ENCODE results near the gene GCNA. TPM values are rescaled to one million over a fixed set of nuclear protein-coding genes. Genes with fewer than 3 reads are reported as not detected.
A peak's percentile ranks its signal among the peaks of the same experiment; 100 is the strongest.
"Not testable (repeated sequence)": the region's sequence is repeated elsewhere in the genome, so short reads cannot be mapped to it uniquely, and the experiment has no call there.

The GCNA gene
- total RNA-seq, 1 experiment from 2014 or later, result 0.26 TPM

- no peak for DNase-seq
- no peaks in the 10 kb centered on the region for H3K27me3 ChIP-seq
These were observed 54.9 kb downstream of the GCNA start for GRCh38 chrX:71632923-71633657.

GRCh38 chrX:71634366-71634765, 56.1 kb downstream of the GCNA start:
- Histone ChIP-seq H3K27me3 (no peaks in the 10 kb centered on the region), H3K4me3 (no peak overlapping the region), H3K27ac (no peak overlapping the region), H3K36me3 (no peaks in the 10 kb centered on the region), H3K9me3 (replicated peaks) (no peaks in the 10 kb centered on the region), H3K4me1 (no peaks in the 10 kb centered on the region)
- peak; percentile 12 to 42 for DNase-seq

More at GRCh38 chrX:71632923-71633657, 54.9 kb downstream of the GCNA start:
- no peak overlapping the region for H3K4me3 ChIP-seq
- H3K9me3 ChIP-seq (replicated peaks), result no peaks in the 10 kb centered on the region
- no peak overlapping the region for H3K27ac ChIP-seq
- no peaks in the 10 kb centered on the region for H3K4me1 ChIP-seq
- no peaks in the 10 kb centered on the region for H3K36me3 ChIP-seq

- no peaks in the 10 kb centered on the region for H3K27me3 ChIP-seq
- no peak overlapping the region for H3K4me3 ChIP-seq
- H3K36me3 ChIP-seq, result no peaks in the 10 kb centered on the region
- no peaks in the 10 kb centered on the region for H3K4me1 ChIP-seq
- no peak overlapping the region for H3K27ac ChIP-seq
- H3K9me3 ChIP-seq (replicated peaks), result no peaks in the 10 kb centered on the region
- DNase-seq, result peak in 1 of 2 experiments; percentile 25
These were observed 58.4 kb downstream of the GCNA start for GRCh38 chrX:71636438-71637252.

DNA sequence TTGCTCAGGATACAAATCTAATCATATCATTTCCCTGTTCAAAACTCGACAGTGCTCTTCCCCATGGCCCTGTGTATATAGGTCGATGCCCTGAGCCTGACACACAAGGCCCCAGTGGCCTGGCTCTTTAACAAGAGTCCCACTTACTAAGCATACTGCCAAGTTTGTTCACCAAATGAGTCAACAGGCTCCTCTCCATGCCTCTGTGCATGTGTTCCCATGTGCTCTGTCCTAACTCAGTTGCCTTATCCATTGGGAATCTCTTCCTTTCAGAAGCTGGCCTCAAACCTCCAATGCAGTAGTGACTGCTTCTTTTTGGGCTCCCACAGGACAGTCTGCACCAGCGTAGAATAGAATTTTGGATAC, 59.0 kb downstream of the GCNA start:
- H3K4me1 ChIP-seq, result no peaks in the 10 kb centered on the region
- no peak for DNase-seq
- no peak overlapping the region for H3K4me3 ChIP-seq
- H3K27ac ChIP-seq, result no peak overlapping the region
- H3K27me3 ChIP-seq, result no peaks in the 10 kb centered on the region
- H3K9me3 ChIP-seq (replicated peaks), result no peaks in the 10 kb centered on the region
- no peaks in the 10 kb centered on the region for H3K36me3 ChIP-seq

- H3K4me1 ChIP-seq, result no peaks in the 10 kb centered on the region
- no peak overlapping the region for H3K4me3 ChIP-seq
- no peak overlapping the region for H3K27ac ChIP-seq
- no peaks in the 10 kb centered on the region for H3K36me3 ChIP-seq
- no peaks in the 10 kb centered on the region for H3K27me3 ChIP-seq
- no peaks in the 10 kb centered on the region for H3K9me3 ChIP-seq (replicated peaks)
- DNase-seq, result no peak
These were observed 59.6 kb downstream of the GCNA start for GRCh38 chrX:71637848-71638247.

- Histone ChIP-seq H3K4me1 (no peaks in the 10 kb centered on the region), H3K9me3 (replicated peaks) (no peaks in the 10 kb centered on the region), H3K27ac (no peak overlapping the region)
These were observed 60.2 kb downstream of the GCNA start for GRCh38 chrX:71638409-71638808.

GRCh38 chrX:71640002-71640401, 61.8 kb downstream of the GCNA start:
- no peak overlapping the region for H3K4me3 ChIP-seq

More at GRCh38 chrX:71638409-71638808, 60.2 kb downstream of the GCNA start:
- no peak for DNase-seq
- Histone ChIP-seq H3K36me3 (no peaks in the 10 kb centered on the region), H3K27me3 (no peaks in the 10 kb centered on the region), H3K4me3 (no peak overlapping the region)

GRCh38 chrX:71644406-71644805, 66.2 kb downstream of the GCNA start:
- DNase-seq; H3K9me3 ChIP-seq (replicated peaks); H3K4me1 ChIP-seq; H3K27ac ChIP-seq; H3K27me3 ChIP-seq; H3K4me3 ChIP-seq; H3K36me3 ChIP-seq: not testable (repeated sequence)

More at GRCh38 chrX:71640002-71640401, 61.8 kb downstream of the GCNA start:
- no peak for DNase-seq
- Histone ChIP-seq H3K36me3 (no peaks in the 10 kb centered on the region), H3K4me1 (no peaks in the 10 kb centered on the region), H3K27me3 (no peaks in the 10 kb centered on the region), H3K27ac (no peak overlapping the region), H3K9me3 (replicated peaks) (no peaks in the 10 kb centered on the region)

DNA sequence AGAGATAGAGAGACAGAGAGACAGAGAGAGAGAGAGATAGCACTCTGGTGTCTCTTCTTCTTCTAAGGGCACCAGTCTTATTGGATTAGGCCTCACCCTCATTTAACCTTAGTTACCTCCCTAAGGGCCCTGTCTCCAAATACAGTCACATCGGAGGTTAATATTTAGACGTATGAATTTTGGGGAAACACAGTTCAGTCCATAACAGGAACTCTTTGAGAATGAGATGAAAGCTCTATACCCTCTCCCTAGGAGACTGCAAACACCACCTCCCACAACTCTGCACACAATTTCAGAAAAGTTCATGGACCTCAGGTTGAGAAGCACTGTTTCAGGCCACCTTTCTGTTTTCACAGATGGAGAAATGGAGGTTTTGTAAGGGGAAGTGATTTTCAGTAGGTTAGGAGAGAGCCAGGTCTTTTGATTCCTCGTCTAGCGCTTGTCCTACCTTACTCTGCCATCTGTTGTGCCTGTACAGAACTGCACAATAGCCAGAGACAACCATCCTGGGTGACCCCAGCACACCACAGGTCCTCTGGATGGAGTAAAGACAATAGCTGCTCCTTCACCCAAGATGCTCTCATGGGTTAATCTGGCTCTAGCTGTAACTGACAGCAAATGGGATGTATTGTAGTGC, 72.2 kb downstream of the GCNA start:
- no peaks in the 10 kb centered on the region for H3K36me3 ChIP-seq
- H3K27me3 ChIP-seq, result no peaks in the 10 kb centered on the region
- H3K4me3 ChIP-seq, result no peak overlapping the region
- no peaks in the 10 kb centered on the region for H3K4me1 ChIP-seq
- no peak overlapping the region for H3K27ac ChIP-seq
- H3K9me3 ChIP-seq (replicated peaks), result no peaks in the 10 kb centered on the region
- peak in 1 of 2 experiments; percentile 15 for DNase-seq

DNA sequence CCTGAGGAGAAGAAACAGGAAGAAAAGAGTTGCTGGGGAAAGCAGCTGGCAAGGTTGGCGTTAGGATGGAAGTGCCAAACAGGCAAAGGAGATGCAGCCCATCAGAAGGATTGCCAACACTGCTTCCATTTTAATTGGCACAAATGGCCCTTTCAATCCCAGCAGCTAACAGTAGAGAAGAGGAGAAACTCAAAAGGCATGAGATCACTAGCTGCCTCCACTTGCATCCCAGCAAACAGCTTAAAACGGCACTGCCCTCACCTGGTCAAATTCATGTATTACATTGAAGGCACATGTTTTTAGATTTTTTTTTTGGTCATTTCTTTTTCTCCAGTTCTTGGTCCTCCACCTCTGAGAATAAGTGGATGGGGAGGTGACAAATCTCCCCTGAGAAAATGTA, 74.2 kb downstream of the GCNA start:
- DNase-seq, result peak; percentile 51 to 73

GRCh38 chrX:71653344-71653743, 75.1 kb downstream of the GCNA start:
- no peaks in the 10 kb centered on the region for H3K9me3 ChIP-seq (replicated peaks)
- DNase-seq, result no peak
- H3K36me3 ChIP-seq, result no peaks in the 10 kb centered on the region
- no peak overlapping the region for H3K27ac ChIP-seq
- no peaks in the 10 kb centered on the region for H3K27me3 ChIP-seq
- H3K4me3 ChIP-seq, result no peak overlapping the region
- no peaks in the 10 kb centered on the region for H3K4me1 ChIP-seq

More for the DNA sequence above, 74.2 kb downstream of the GCNA start:
- Histone ChIP-seq H3K4me3 (no peak overlapping the region), H3K9me3 (replicated peaks) (no peaks in the 10 kb centered on the region), H3K36me3 (no peaks in the 10 kb centered on the region), H3K27me3 (no peaks in the 10 kb centered on the region), H3K4me1 (no peaks in the 10 kb centered on the region), H3K27ac (no peak overlapping the region)

DNA sequence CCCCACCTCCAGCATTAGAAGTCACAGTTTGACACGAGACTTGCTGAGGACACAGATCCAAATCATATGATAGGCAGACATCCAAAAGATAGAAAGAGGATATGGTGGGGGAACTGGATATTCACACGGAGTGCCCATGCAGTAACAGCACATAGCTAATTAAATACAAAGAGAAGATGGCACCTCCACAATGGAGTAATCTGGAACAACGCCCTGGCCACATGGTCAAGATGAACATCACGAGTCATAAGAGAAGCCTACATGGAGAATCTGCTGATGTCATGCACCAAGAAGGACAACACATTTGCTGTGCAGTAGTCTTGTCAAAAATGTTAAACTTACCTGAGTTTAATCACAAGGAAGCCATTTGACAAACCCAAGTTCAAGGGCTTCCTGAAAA, 79.0 kb downstream of the GCNA start:
- Histone ChIP-seq H3K27me3 (no peaks in the 10 kb centered on the region), H3K9me3 (replicated peaks) (no peaks in the 10 kb centered on the region), H3K4me3 (no peak overlapping the region), H3K36me3 (no peaks in the 10 kb centered on the region), H3K27ac (no peak overlapping the region), H3K4me1 (no peaks in the 10 kb centered on the region)
- DNase-seq, result no peak

DNA sequence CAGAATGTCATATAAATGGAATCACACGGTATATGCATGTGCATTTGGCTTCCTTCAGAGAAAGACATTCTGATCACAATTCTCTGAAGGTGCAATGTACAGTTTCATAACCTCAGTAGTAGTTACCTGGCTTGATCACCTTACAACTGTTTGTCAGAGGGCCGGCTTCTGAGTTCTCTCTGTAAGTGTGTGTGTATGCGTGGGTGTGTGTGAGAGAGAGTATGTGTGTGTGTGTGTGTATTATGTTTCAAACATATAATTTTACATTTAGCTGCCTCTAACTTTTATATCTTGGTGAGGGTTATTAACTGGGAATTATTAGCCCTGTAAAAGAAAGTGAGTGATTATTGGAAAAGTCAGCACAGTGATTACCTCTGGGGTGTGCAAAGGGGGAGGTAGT, 81.1 kb downstream of the GCNA start:
- Histone ChIP-seq H3K4me3 (no peak overlapping the region), H3K27ac (no peak overlapping the region), H3K9me3 (replicated peaks) (no peaks in the 10 kb centered on the region), H3K27me3 (no peaks in the 10 kb centered on the region), H3K4me1 (no peaks in the 10 kb centered on the region), H3K36me3 (no peaks in the 10 kb centered on the region)
- DNase-seq, result no peak

DNA sequence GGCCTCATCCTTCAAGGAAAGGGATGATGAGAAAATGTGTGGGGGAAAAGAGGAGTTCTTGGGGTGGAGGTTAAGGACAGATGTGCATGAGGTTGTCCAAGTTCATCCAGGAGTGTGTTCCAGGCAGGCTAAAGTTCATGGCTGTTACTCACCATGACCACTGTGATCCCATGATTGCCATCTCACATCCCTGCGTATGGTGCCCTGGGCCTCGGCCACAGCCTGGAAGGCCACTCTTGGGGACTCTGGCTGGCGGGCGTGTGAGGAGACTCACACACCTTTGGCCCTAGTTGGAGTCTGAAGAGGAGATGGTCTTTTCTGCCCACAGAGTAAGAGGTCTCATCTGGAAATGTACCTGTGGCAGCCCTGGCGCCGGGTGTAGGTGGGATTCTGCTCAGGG, 81.7 kb downstream of the GCNA start:
- Histone ChIP-seq H3K9me3 (replicated peaks) (no peaks in the 10 kb centered on the region), H3K4me3 (no peak overlapping the region), H3K4me1 (no peaks in the 10 kb centered on the region), H3K36me3 (no peaks in the 10 kb centered on the region), H3K27ac (no peak overlapping the region), H3K27me3 (no peaks in the 10 kb centered on the region)
- no peak for DNase-seq

Data from SJCRH30 (cell line).